ENCODE results near the gene SEC14L3.

GRCh38 chr22:30421695-30422480 lies 49.9 kb downstream of the SEC14L3 start:
- TF ChIP-seq ZNF274 (IDR thresholded peaks at IDR 0.05; ENCODE audit: low read depth, low read length) (no peak), YY1 (IDR thresholded peaks at IDR 0.05; ENCODE audit: insufficient read depth, insufficient read length) (no peak), SUZ12 (IDR thresholded peaks at IDR 0.05; ENCODE audit: extremely low read depth, insufficient read depth, insufficient read length) (no peak)
